Activated naive CD4-positive, alpha-beta T cell treated with anti-CD3 and anti-CD28 coated beads, Interleukin-2, amount 10 ng/mL, durations not matched to agents 7 days and 5 days (primary cell): ENCODE data around the gene RASL11B.

Experiments
- CTCF ChIA-PET: fragments of 350-600 bp; sonication (Branson Sonifier 250); formaldehyde crosslinking; loops from one replicate; lab custom pipeline; 2021; ENCODE audit warnings: antibody characterized with exemption; lab: Charles Lee
- DNase-seq: peaks from one replicate; pipeline ENCODE4 v3.0.0-alpha.2; 2020
- H3K27ac Mint-ChIP-seq: one replicate; pipeline ENCODE4 v1.8.0; 2021; ENCODE audit warnings: mild to moderate bottlenecking, moderate library complexity, mixed read lengths
- H3K27me3 Mint-ChIP-seq: one replicate; pipeline ENCODE4 v1.8.0; 2021; ENCODE audit warnings: mild to moderate bottlenecking, mixed read lengths
- H3K36me3 Mint-ChIP-seq: one replicate; pipeline ENCODE4 v1.8.0; 2021; ENCODE audit warnings: mixed read lengths
- H3K4me1 Mint-ChIP-seq: one replicate; pipeline ENCODE4 v1.8.0; 2021; ENCODE audit warnings: mixed read lengths
- H3K4me3 Mint-ChIP-seq: one replicate; pipeline ENCODE4 v1.8.0; 2021; ENCODE audit warnings: mild to moderate bottlenecking, moderate library complexity, mixed read lengths
- H3K9me3 Mint-ChIP-seq: one replicate; pipeline ENCODE4 v1.8.0; 2021; ENCODE audit warnings: mixed read lengths

Gene RASL11B

DNA sequence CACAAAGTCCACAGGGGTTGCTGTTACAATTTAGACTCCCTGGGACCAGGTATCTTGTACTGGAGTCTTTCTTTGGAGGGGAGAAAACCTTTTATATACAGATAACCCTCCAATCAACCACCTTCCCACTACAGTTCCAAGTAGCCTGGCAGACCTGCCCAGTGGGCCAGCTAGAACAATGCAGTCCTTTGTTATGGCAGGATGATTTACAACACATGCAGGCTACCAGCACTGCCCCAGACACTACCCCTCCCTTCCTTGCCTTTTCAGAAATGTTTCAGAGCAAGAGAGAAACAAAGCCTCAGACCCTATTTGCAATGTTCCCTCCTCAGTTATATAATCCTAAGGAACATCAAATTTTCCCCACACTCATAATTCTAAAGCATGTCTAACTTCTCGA is 11.1 kb downstream of the RASL11B start:
- Mint-ChIP-seq H3K36me3 (peaks cover 2% of the 10 kb centered on the region), H3K4me1 (peaks cover 5% of the 10 kb centered on the region), H3K27ac (no peak overlapping the region), H3K27me3 (no peaks in the 10 kb centered on the region), H3K9me3 (no peaks in the 10 kb centered on the region), H3K4me3 (no peak overlapping the region)
- CTCF ChIA-PET = no interaction called here
- no peak for DNase-seq

DNA sequence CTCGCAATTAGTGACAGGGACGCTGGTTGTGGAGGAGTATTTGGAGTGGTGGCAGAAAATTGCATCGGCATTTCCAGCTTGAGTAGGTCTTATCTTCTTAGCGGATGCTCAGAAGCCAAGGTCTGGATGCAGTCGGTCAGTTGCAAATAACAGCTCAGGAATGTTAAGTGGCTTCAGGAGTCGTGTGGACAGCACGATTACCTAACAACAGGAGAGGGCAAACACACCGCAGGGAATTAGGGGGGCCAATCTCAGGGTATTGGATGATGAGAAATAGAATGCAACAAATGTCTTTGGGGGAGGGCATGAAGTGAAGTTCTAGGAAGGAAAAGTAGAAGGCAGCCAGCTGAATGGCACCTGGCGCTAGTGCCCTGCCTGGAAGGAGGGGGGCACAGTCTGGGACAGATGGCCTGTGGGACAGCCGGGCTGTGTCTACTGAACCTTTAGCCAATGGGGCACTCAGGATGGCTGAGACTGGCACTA is 11.8 kb downstream of the RASL11B start:
- H3K4me1 Mint-ChIP-seq = peaks cover 5% of the 10 kb centered on the region
- no peak overlapping the region for H3K4me3 Mint-ChIP-seq
- no peaks in the 10 kb centered on the region for H3K9me3 Mint-ChIP-seq
- peaks cover 2% of the 10 kb centered on the region for H3K36me3 Mint-ChIP-seq
- no peak overlapping the region for H3K27ac Mint-ChIP-seq
- CTCF ChIA-PET = no interaction called here
- DNase-seq = no peak
- no peaks in the 10 kb centered on the region for H3K27me3 Mint-ChIP-seq

DNA sequence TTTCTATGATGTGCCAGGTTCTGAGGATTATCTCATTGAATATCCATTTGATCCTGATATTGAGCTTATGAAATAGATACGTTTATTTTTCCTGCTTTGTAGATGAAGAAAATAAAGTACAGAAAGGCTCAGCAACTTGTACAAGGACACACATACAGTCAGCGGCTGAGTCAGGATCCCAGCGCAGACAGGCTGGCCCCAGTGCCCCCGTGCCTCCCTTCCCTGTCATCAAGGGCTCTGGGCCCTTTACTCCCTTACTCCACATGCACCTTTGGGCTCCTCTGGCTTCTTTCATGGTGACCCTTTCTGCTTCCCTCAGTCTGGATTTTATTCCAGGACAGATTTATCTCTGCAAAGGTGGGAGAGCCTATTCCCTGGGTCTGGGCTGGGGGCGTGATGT is 12.8 kb downstream of the RASL11B start:
- Mint-ChIP-seq H3K4me1 (peaks cover 5% of the 10 kb centered on the region), H3K27me3 (no peaks in the 10 kb centered on the region), H3K9me3 (no peaks in the 10 kb centered on the region), H3K4me3 (no peak overlapping the region), H3K36me3 (peaks cover 2% of the 10 kb centered on the region), H3K27ac (no peak overlapping the region)
- DNase-seq = no peak
- CTCF ChIA-PET = no interaction called here

DNA sequence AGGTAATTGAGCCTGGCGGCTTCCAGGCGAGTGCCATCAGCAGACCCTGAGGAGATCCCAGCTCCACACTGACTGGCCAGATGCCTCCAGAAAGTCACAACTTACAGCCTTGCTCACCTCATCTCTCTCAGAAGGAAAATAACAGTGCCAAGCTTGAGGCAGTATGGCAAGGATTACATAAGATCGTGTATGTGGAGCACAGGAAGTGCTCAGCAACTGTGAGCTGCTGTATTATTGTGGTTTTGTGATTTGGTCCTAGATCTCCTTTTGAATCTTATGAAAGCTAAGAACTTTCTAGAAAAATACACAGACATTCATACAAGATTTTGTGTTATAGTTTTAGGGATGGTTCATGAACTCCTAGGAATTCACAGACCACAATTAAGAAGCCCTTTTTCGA is 14.0 kb downstream of the RASL11B start:
- Mint-ChIP-seq H3K9me3 (no peaks in the 10 kb centered on the region), H3K4me3 (no peak overlapping the region), H3K4me1 (peaks cover 5% of the 10 kb centered on the region), H3K27ac (no peak overlapping the region), H3K27me3 (no peaks in the 10 kb centered on the region), H3K36me3 (peaks cover 2% of the 10 kb centered on the region)
- CTCF ChIA-PET = no interaction called here
- no peak for DNase-seq

DNA sequence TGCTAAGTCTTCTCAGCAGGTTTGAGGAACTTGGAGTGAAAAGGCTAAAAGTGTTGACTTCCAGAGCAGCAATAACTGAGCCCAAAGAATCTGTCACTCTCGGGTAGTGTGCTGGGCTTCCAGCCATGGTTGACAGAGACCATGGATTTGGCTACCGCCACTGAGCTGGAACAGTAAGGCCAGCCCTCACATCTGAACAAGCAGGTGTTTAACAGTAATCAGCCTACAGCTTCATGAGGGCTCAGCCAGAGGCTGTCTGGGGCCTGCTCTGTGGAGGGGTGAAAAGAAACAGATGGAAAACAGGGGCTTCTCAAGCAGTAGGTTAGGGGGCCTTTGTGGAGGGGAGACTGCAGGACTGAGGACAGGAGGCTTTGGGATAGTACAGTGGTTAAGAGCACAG is 14.9 kb downstream of the RASL11B start:
- peaks cover 8% of the 10 kb centered on the region for H3K4me1 Mint-ChIP-seq
- no peak for DNase-seq
- H3K4me3 Mint-ChIP-seq = no peak overlapping the region
- H3K36me3 Mint-ChIP-seq = peaks cover 2% of the 10 kb centered on the region
- CTCF ChIA-PET = no interaction called here
- no peak overlapping the region for H3K27ac Mint-ChIP-seq
- H3K9me3 Mint-ChIP-seq = no peaks in the 10 kb centered on the region
- no peaks in the 10 kb centered on the region for H3K27me3 Mint-ChIP-seq

DNA sequence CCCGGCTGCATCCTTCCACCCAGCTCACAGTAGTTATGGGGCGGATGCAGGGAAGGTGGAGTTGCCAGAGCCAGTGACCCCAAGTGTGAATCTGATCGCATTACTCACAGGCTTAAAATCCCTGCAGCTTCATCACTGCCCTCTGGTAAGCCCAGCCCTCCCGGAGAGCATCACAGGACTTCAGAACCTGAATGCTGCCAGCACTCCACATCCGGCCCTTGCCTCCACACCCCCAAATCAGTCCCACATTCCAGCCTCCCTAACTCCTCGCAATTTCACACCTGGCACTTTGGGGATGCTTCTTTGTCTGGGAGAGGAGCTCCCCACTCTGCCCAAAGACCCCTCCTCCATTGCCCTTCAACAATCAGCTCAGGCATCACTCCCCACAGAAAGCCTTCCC is 15.6 kb downstream of the RASL11B start:
- Mint-ChIP-seq H3K27ac (no peak overlapping the region), H3K9me3 (no peaks in the 10 kb centered on the region), H3K36me3 (no peaks in the 10 kb centered on the region), H3K27me3 (no peaks in the 10 kb centered on the region), H3K4me1 (peaks cover 8% of the 10 kb centered on the region), H3K4me3 (no peak overlapping the region)
- CTCF ChIA-PET = no interaction called here
- no peak for DNase-seq

DNA sequence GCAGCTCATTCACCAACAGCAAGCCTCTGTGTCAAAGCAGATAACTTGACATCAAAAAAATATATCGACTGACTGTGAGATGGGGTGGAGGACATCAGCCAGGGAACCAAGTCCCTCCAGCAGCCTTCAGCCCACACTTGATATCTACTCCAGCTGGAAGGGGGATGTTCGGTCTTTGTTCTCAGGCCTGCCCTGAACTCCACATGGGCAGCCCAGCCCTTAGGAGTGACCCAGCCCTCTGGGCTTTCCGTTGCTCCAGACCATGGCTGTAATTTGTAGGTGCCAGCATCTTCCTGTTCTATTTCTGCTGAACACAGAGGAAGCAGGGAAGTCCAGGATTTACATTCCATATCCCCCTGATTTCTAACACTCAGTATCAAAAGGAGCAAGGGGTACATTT is 17.4 kb downstream of the RASL11B start:
- no peak overlapping the region for H3K4me3 Mint-ChIP-seq
- no peak overlapping the region for H3K27ac Mint-ChIP-seq
- no peaks in the 10 kb centered on the region for H3K9me3 Mint-ChIP-seq
- peaks cover 8% of the 10 kb centered on the region for H3K4me1 Mint-ChIP-seq
- CTCF ChIA-PET = no interaction called here
- H3K27me3 Mint-ChIP-seq = no peaks in the 10 kb centered on the region
- DNase-seq = no peak
- H3K36me3 Mint-ChIP-seq = peaks cover 2% of the 10 kb centered on the region

DNA sequence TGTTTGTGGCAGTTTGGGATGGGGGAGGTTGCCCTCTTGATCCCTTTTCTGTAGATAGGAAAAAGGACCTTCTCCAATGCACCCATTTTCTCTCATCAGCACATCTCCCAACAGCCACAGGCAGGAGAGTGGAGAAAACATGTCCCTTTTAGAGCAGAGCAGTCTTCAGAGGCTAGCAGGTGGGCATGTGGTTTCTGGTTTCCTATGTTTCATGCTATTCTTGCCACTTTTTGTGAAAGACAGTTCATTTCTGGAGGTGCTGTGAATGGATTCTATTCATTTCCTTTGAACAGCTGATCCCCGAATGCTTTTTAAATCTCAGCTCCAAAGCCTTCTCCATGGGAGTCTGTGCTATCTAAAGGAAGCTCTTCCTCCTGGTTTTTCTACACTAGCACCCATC is 18.9 kb downstream of the RASL11B start:
- Mint-ChIP-seq H3K36me3 (peaks cover 2% of the 10 kb centered on the region), H3K4me1 (peaks cover 6% of the 10 kb centered on the region), H3K27ac (no peak overlapping the region), H3K9me3 (peaks cover 2% of the 10 kb centered on the region), H3K27me3 (no peaks in the 10 kb centered on the region), H3K4me3 (no peak overlapping the region)
- no peak for DNase-seq
- CTCF ChIA-PET = interaction anchor here (1.0 kb wide), 1 partner anchor 31 kb away, joined by 6 read pairs; no protein-coding TSS in a partner anchor

DNA sequence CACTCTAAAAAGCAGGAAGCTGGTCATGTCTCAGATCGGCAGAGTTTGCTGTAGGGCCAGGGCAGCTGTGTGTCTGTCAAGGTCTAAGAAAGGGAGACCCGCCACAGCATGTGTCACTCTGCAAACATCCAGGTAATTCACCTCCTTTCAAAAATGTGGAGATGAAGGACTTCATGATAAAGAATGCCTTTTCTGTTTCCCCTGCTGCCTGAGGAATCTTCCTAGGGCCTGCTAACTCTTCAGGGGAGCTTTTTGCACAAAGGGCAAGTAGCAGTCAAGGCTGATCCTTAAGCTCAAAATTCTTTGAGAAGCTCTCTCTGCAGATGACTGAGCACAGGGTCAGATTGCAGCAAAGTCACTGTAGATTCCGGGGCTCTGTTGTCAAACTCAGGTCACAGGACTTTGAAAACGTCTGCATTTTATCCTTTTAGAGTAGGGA is 21.1 kb downstream of the RASL11B start:
- CTCF ChIA-PET = interaction anchor here (1.5 kb wide), 1 partner anchor 11 kb away, joined by 3 read pairs; no protein-coding TSS in a partner anchor
- Mint-ChIP-seq H3K36me3 (peaks cover 4% of the 10 kb centered on the region), H3K27ac (no peak overlapping the region), H3K4me1 (peaks cover 3% of the 10 kb centered on the region), H3K9me3 (peaks cover 4% of the 10 kb centered on the region), H3K4me3 (no peak overlapping the region), H3K27me3 (no peaks in the 10 kb centered on the region)
- DNase-seq = no peak

DNA sequence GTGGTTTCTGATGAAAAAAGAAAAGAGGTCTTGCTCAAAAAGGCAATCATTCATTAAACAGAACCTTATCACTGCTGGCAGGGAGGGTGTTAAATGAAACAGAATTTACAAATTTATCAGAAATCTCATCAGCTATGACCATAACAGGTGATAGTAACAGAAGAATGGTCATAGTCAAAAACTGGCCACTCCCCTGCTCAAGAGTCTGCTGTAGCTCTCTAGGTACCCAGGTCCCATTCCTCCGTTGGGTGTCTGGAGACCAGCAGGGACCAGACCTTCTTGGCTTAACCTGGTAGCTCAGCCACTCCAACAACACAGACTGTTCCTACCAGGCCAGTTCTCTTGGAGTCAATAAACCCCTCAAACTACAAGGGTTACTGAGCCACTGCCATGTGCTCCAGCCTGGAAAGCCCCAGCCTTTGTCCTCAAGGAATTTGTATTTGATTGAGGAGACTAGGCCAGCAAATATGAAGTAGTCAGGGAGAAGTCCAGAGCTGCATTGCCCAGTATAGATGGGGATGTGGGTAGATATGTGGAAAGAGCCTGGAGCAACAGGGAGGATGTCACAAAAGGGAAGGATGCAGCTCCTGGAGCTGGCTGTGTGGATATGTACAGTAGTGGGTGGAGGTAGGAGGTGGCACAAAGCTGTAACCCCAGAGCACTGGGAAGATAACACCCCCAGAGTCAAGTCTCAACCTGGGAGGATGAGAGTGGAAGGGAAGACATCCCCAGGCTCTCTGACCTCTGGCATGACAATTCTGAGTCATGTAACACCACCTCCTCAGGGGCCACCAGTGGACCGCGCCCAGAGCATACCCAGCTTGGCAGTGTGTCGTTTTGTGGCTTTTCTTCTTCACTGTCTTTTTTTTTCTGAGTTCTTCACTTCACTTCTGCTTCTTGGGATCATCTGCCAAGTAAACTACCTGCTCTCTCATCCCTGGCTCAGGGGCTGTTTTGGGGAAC is 21.9 kb downstream of the RASL11B start:
- DNase-seq = no peak
- H3K9me3 Mint-ChIP-seq = peaks cover 5% of the 10 kb centered on the region
- no peaks in the 10 kb centered on the region for H3K27me3 Mint-ChIP-seq
- H3K4me3 Mint-ChIP-seq = no peak overlapping the region
- CTCF ChIA-PET = interaction anchor here (0.5 to 1.5 kb wide), 2 partner anchors 10 to 185 kb away, joined by 3 read pairs; no protein-coding TSS in a partner anchor
- peaks cover 6% of the 10 kb centered on the region for H3K36me3 Mint-ChIP-seq
- peaks cover 3% of the 10 kb centered on the region for H3K4me1 Mint-ChIP-seq
- no peak overlapping the region for H3K27ac Mint-ChIP-seq

DNA sequence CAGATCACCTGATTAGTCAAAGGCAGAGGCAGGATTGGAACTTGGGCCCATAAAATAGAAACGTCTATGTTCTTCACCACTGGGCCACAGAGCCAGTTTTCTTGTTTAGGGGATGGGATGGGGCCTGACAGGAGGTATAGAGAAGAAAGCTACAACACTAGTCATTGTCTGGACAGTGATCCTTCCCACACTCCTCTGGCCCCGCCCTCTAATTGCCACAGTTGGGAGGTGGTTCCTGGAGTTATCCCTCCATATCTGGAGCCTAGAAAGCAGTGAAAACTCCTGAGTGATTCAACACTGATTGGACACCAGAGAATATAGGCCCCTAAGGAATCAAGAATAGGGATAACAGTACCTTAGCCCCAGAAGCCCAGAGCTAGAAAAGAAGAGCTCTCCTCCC is 22.9 kb downstream of the RASL11B start:
- Mint-ChIP-seq H3K36me3 (peaks cover 6% of the 10 kb centered on the region), H3K4me1 (peaks cover 9% of the 10 kb centered on the region), H3K9me3 (peaks cover 5% of the 10 kb centered on the region), H3K4me3 (no peak overlapping the region), H3K27me3 (no peaks in the 10 kb centered on the region), H3K27ac (no peak overlapping the region)
- DNase-seq = no peak
- CTCF ChIA-PET = no interaction called here

DNA sequence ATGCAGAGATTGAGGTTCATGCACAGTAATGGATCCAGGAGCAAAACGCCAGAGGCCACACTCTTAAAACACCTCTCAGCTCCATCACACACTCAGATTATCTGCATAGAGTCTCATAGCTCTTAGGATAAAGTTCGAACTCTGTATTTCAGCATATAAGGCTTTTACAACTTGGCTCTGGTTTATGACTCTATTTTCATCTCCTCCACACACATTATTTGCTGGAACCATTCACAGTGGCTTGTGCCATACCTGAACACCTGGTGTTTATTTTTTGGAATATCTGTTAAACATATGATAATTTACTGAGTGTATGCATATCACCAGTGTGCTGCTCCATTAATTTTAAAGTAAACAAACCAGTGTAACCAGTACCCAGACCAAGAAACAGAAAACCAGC is 27.2 kb downstream of the RASL11B start:
- peaks cover 4% of the 10 kb centered on the region for H3K36me3 Mint-ChIP-seq
- no peak for DNase-seq
- H3K9me3 Mint-ChIP-seq = peaks cover 5% of the 10 kb centered on the region
- no peak overlapping the region for H3K27ac Mint-ChIP-seq
- no peak overlapping the region for H3K4me3 Mint-ChIP-seq
- H3K27me3 Mint-ChIP-seq = no peaks in the 10 kb centered on the region
- CTCF ChIA-PET = no interaction called here
- H3K4me1 Mint-ChIP-seq = peaks cover 20% of the 10 kb centered on the region

DNA sequence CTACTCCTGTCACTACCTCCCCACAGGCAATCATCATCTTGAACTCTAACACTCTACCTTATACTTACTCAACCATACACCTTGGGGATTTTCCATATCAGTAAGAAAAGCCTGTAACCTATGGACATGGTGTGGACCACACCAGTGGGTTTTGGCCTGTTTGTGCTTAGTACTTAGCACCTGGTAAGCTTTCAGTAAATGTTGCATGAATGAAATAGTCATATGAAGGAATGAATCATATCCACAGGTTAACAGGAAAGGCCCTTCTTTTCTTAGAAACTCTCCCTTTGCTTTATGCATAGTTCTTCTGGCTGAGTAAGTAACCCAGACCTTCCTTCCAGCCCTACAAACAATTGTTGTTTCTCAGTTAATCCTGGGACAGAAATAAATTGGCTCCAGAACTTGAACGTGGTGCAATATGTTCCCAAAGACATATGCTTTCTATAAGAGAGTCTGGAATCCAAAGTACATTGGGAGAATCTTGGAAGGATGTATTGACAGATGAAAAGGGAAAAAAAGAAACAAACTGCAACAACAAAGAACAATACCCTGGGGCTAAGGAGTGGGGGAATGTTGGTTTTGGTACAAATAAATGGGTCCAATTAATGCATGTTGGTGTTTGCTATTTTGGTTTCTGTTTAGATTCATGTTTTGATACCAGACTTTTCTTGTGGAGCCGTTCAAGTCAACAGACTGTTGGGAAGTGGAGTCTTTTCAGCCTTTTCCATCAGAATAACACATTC is 27.8 kb downstream of the RASL11B start:
- no peak overlapping the region for H3K27ac Mint-ChIP-seq
- no peaks in the 10 kb centered on the region for H3K27me3 Mint-ChIP-seq

DNA sequence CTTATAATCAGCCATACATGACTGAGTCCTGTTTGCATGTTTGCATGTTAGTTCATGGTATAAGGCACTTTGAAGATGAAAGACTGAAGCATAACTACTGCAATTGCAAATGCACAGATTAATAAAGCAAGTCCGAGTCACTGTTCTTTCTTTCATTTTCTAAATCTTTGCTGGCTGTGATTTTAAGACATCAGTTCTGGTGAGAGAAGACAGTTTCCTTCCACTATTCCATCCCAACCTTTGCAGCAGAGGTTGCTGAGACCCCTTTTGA is 28.3 kb downstream of the RASL11B start:
- Mint-ChIP-seq H3K27ac (no peak overlapping the region), H3K27me3 (no peaks in the 10 kb centered on the region), H3K4me3 (no peak overlapping the region), H3K4me1 (peaks cover 22% of the 10 kb centered on the region), H3K36me3 (peaks cover 4% of the 10 kb centered on the region), H3K9me3 (peaks cover 4% of the 10 kb centered on the region)
- DNase-seq = no peak
- CTCF ChIA-PET = interaction anchor here (1.0 to 1.2 kb wide), 2 partner anchors 19 to 344 kb away, joined by 3 read pairs; no protein-coding TSS in a partner anchor

More for the DNA sequence above, 27.8 kb downstream of the RASL11B start:
- no peak for DNase-seq
- H3K4me3 Mint-ChIP-seq = no peak overlapping the region
- peaks cover 4% of the 10 kb centered on the region for H3K36me3 Mint-ChIP-seq
- CTCF ChIA-PET = no interaction called here
- H3K9me3 Mint-ChIP-seq = peaks cover 5% of the 10 kb centered on the region
- H3K4me1 Mint-ChIP-seq = peaks cover 22% of the 10 kb centered on the region
